Retinal pigment epithelial cell (primary cell): ENCODE data around the gene GNGT2.

ENCODE experiments used
- DNase-seq: peaks from one replicate; pipeline ENCODE4 v3.0.0-alpha.2; 2010; ENCODE audit warnings: low read depth
- H3K4me3 ChIP-seq: 2 replicates; pipeline ENCODE4 v1.5.1; 2011; ENCODE audit warnings: mild to moderate bottlenecking, low read length, control low read depth, moderate library complexity
- TF ChIP-seq, protein P1 (sequence below): conservative IDR thresholded peaks from 2 replicates; pipeline ENCODE4 v1.5.1; 2011; ENCODE audit warnings: low read depth, low read length, control low read depth, inconsistent platforms

Gene GNGT2

DNA sequence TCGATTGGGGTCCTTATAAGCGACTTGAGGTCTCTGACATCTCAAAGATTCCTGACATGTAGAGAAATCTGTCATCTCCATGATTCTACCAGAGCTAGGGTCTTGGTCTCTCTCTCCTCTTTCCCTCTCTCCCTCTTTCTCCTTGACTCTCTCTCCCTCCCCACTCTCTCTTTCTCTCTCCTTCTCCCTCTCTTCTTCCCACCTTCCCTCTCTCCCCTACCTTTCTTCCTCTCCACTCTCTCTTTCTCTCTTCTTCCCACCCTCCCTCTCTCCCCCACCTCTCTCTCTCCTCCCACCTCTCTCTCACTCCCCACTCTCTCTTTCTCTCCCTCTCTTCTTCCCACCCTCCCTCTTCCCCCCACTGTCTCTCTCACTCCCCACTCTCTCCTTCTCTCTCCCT is 45.2 kb downstream of the GNGT2 start:
- TF ChIP-seq, protein P1, sequence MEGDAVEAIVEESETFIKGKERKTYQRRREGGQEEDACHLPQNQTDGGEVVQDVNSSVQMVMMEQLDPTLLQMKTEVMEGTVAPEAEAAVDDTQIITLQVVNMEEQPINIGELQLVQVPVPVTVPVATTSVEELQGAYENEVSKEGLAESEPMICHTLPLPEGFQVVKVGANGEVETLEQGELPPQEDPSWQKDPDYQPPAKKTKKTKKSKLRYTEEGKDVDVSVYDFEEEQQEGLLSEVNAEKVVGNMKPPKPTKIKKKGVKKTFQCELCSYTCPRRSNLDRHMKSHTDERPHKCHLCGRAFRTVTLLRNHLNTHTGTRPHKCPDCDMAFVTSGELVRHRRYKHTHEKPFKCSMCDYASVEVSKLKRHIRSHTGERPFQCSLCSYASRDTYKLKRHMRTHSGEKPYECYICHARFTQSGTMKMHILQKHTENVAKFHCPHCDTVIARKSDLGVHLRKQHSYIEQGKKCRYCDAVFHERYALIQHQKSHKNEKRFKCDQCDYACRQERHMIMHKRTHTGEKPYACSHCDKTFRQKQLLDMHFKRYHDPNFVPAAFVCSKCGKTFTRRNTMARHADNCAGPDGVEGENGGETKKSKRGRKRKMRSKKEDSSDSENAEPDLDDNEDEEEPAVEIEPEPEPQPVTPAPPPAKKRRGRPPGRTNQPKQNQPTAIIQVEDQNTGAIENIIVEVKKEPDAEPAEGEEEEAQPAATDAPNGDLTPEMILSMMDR: no peak
- H3K4me3 ChIP-seq: no peak overlapping the region
- no peak for DNase-seq

DNA sequence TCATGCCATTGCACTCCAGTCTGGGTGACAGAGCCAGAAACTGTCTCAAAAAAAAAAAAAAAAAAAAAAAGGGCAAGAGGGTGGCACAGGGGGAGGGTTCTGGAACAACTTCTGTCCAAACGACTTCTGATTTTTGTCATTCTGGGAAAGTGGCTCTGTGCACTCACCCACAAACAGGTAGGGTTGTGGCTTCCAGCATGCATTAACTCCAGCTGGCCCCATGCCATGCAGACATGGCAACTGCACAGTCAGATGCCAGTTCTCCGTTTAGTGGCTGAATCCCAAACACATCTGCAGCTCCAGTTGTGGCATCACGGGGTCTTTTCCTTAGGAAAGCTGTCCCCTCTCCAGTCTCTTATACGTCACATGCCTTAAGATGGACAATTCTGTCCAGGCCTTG is 47.5 kb downstream of the GNGT2 start:
- DNase-seq: no peak
- H3K4me3 ChIP-seq: no peak overlapping the region
- TF ChIP-seq, protein P1: no peak

DNA sequence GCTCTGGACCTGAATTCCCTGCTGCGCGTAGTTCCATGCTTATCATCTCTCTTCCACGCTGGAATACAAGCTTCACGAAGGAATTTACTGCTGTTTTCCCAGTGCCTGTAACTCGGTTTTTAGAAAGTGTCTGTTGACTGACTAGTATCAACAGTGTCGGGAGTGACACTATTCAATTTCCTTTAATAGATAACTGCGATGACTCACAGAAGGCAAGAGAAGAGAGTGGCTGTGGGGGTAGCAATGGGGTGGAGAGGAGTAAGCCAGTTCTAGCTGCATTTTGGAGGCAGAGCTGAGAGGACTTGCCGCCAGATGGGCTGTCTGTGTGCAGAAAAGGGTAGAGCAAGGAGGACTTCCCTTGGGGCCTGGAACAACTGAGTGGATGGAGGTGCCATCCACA is 52.6 kb downstream of the GNGT2 start:
- TF ChIP-seq, protein P1: no peak
- DNase-seq: no peak
- no peak overlapping the region for H3K4me3 ChIP-seq

DNA sequence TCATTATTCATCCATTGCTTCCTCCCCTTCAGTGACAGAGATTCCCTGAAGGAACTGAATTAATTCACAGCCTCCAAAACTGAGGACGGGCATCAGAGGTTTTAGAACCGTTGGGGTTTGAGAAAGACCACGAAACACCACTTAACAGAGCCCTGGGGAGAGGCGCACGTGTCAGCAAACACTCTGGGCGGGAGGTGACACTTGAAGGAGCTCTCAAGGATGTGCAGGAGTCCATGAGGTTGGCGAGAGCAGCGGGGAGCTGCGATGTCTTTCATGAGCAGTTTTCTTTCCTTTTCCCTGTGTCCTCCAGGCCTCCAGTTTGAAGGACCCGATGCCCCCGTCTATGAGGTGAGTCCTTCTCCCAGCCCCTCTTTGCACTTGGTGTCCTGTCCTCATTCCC is 54.1 kb downstream of the GNGT2 start:
- TF ChIP-seq, protein P1: no peak

More for the DNA sequence above, 54.1 kb downstream of the GNGT2 start:
- H3K4me3 ChIP-seq: no peak overlapping the region
- no peak for DNase-seq
